Choroid plexus epithelial cell (primary cell): ENCODE measurements around the gene TMEM14B.
"Not testable (repeated sequence)": the region's sequence is repeated elsewhere in the genome, so short reads cannot be mapped to it uniquely, and the experiment has no call there.

Experiments
- DNase-seq: peaks from one replicate; pipeline ENCODE4 v3.0.0-alpha.2; 2010; ENCODE audit warnings: low read depth
- H3K4me3 ChIP-seq: 2 replicates; pipeline ENCODE4 v1.5.1; 2011; ENCODE audit warnings: low read depth, mild to moderate bottlenecking, control low read depth, low read length, moderate library complexity
- CTCF ChIP-seq: conservative IDR thresholded peaks from 2 replicates; pipeline ENCODE4 v1.5.1; 2011; ENCODE audit warnings: low read depth, mild to moderate bottlenecking, control low read depth, inconsistent platforms, low read length, moderate library complexity

TMEM14B gene

GRCh38 chr6:10745116-10745515 is 2.5 kb upstream of the TMEM14B start:
- TF ChIP-seq CTCF = no peak
- no peak for DNase-seq
- no peak overlapping the region for H3K4me3 ChIP-seq

- DNase-seq = no peak
- H3K4me3 ChIP-seq = peak overlapping the region; percentile 68
- no peak for TF ChIP-seq CTCF
Measured at GRCh38 chr6:10746915-10747250, 722 bp upstream of the TMEM14B start.

DNA sequence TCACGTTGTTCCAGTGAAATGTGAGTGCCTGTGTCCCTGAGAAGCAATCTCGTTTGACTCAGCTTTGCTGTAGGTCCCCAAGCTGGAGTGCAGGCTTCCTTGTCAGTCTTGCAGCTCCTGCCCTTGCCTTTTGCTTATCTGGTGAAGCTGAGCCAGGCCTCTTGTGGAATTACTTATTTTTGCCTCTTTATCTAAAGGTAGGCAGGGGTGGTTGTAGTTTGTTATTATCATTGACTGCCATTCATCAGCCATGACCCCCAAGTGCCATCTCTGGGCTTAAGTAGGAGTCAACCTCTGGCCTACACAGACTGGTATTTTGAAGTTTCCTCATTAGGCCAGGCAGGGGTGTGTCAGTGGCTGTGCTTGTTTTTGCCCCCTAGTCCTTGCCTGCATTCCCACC is 2.1 kb downstream of the TMEM14B start:
- DNase-seq = no peak
- no peak overlapping the region for H3K4me3 ChIP-seq

GRCh38 chr6:10750568-10750967 is 3.0 kb downstream of the TMEM14B start:
- DNase-seq, H3K4me3 ChIP-seq: not testable (repeated sequence)

More for the DNA sequence above, 2.1 kb downstream of the TMEM14B start:
- no peak for TF ChIP-seq CTCF

- not testable (repeated sequence) for DNase-seq
Measured at GRCh38 chr6:10751757-10752156, 4.2 kb downstream of the TMEM14B start.

GRCh38 chr6:10756085-10756484 is 8.5 kb downstream of the TMEM14B start:
- H3K4me3 ChIP-seq = no peak overlapping the region
- TF ChIP-seq CTCF = no peak
- DNase-seq = no peak

More at GRCh38 chr6:10751757-10752156, 4.2 kb downstream of the TMEM14B start:
- not testable (repeated sequence) for H3K4me3 ChIP-seq

DNA sequence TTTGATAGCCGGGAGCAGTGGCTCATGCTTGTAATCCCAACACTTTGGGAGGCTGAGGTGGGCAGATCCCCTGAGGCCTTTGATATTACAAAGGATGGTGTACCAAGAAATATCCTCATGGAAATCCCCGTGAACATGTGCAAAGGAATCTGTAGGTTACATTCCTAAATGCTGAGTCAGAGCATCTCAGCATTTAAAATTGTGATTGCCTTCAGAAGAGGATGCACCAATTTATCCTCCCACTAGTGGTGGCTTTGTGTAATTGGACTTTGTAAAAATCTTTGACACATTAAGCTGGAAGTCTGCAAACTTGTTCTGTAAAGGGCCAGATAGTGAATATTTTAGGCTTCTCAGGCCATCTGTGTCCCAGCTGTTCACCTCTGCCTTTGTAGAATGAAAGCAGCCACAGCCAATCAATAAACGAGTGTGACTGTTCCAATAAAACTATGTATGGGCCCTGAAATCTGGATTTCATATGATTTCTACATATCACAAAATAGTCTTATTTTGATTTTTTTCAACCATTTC is 11.8 kb downstream of the TMEM14B start:
- DNase-seq = peak; percentile 97

More for the DNA sequence above, 11.8 kb downstream of the TMEM14B start:
- peak; percentile 73 for TF ChIP-seq CTCF
- H3K4me3 ChIP-seq = no peak overlapping the region
